H1 (cell line): ENCODE measurements around the gene NMRK1. TPM values are rescaled to one million over a fixed set of nuclear protein-coding genes. Genes with fewer than 3 reads are reported as not detected.

ENCODE experiments used
- CTCF ChIA-PET: fragments of 300-600 bp; sonication (Branson Sonifier 250); formaldehyde crosslinking; loops from one replicate; lab custom pipeline; 2021; ENCODE audit not compliant: partially characterized antibody; lab: Charles Lee
- POLR2A ChIA-PET: fragments of 300-600 bp; sonication (Branson Sonifier 250); formaldehyde crosslinking; loops from one replicate; lab custom pipeline; 2021; ENCODE audit warnings: inconsistent platforms; ENCODE audit not compliant: partially characterized antibody; lab: Charles Lee
- DNase-seq, 2 experiments: peaks; one replicate each; pipeline versions ENCODE4 v3.0.0 to v3.0.0-alpha.2; 2010 to 2022; ENCODE audit warnings: low spot score in 2 of 2, low read depth in 1 of 2, mixed read lengths in 1 of 2
- FAIRE-seq: peaks from 2 replicates; lab custom pipeline; 2011; peaks lifted over from hg19 to GRCh38; lab: Jason Lieb, UNC
- H2AFZ ChIP-seq: 2 replicates; pipeline ENCODE4 v1.8.1; 2012; ENCODE audit warnings: low read length, inconsistent platforms
- H2AK5ac ChIP-seq: 2 replicates; pipeline ENCODE4 v1.6.1; 2013; ENCODE audit warnings: low read depth, low read length
- H2BK120ac ChIP-seq: replicated peaks from 2 replicates; pipeline ENCODE3; 2013; ENCODE audit warnings: low read depth, low read length, inconsistent platforms
- H2BK12ac ChIP-seq: 2 replicates; pipeline ENCODE4 v1.6.1; 2013; ENCODE audit warnings: low read depth, low read length
- H2BK15ac ChIP-seq: 2 replicates; pipeline ENCODE4 v1.6.1; 2013; ENCODE audit warnings: low read length
- H2BK20ac ChIP-seq: 2 replicates; pipeline ENCODE4 v1.6.1; 2013; ENCODE audit warnings: low read length
- H2BK5ac ChIP-seq: 2 replicates; pipeline ENCODE4 v1.6.1; 2013; ENCODE audit warnings: low read depth, low read length
- H3K14ac ChIP-seq: 2 replicates; pipeline ENCODE4 v1.6.1; 2013; ENCODE audit warnings: inconsistent platforms; ENCODE audit not compliant: insufficient read length
- H3K18ac ChIP-seq: 2 replicates; pipeline ENCODE4 v1.6.1; 2013; ENCODE audit warnings: low read length; ENCODE audit errors: extremely low read depth
- H3K23ac ChIP-seq: 2 replicates; pipeline ENCODE4 v1.6.1; 2013; ENCODE audit warnings: inconsistent platforms; ENCODE audit not compliant: insufficient read length
- H3K23me2 ChIP-seq: 2 replicates; pipeline ENCODE4 v1.6.1; 2013; ENCODE audit warnings: low read depth, low read length
- H3K27ac ChIP-seq: 2 replicates; pipeline ENCODE4 v1.6.1; 2011; ENCODE audit warnings: low read depth, low read length, inconsistent platforms
- H3K27me3 ChIP-seq, 4 experiments: replicated peaks in 1 of 4; 1 replicate in 1 of 4; 2 replicates in 3 of 4; pipeline versions ENCODE4 v1.6.1 to v1.8.1; 2011 to 2013; ENCODE audit warnings: low read length in 3 of 4, mild to moderate bottlenecking in 3 of 4, inconsistent platforms in 2 of 4, mixed read lengths in 2 of 4, moderate library complexity in 1 of 4; ENCODE audit not compliant: control insufficient read depth in 3 of 4, insufficient read depth in 3 of 4; ENCODE audit errors: extremely low read depth in 1 of 4
- H3K36me3 ChIP-seq, 4 experiments: 2 replicates each; pipeline versions ENCODE4 v1.6.1 to v1.8.1; 2011 to 2013; ENCODE audit warnings: mild to moderate bottlenecking in 4 of 4, low read length in 3 of 4, moderate library complexity in 2 of 4, control low read depth in 1 of 4, inconsistent platforms in 1 of 4; ENCODE audit not compliant: insufficient read depth in 4 of 4, control insufficient read depth in 2 of 4
- H3K4ac ChIP-seq: replicated peaks from 2 replicates; pipeline ENCODE3; 2013; ENCODE audit warnings: low read length, low read depth, mixed read lengths, inconsistent platforms; ENCODE audit not compliant: insufficient read length
- H3K4me1 ChIP-seq, 4 experiments: replicated peaks in 1 of 4; 1 replicate in 1 of 4; 2 replicates in 3 of 4; pipeline versions ENCODE4 v1.6.1 to v1.8.1; 2011 to 2013; ENCODE audit warnings: low read length in 3 of 4, inconsistent platforms in 2 of 4, mixed read lengths in 1 of 4; ENCODE audit not compliant: insufficient read depth in 4 of 4, control insufficient read depth in 3 of 4
- H3K4me2 ChIP-seq, 2 experiments: 2 replicates each; pipeline versions ENCODE4 v1.6.1 to v1.8.1; 2011 to 2013; ENCODE audit warnings: low read depth in 2 of 2, low read length in 2 of 2, control low read depth in 1 of 2, inconsistent platforms in 1 of 2, mild to moderate bottlenecking in 1 of 2; ENCODE audit not compliant: insufficient read depth in 1 of 2
- H3K4me3 ChIP-seq, 4 experiments: fragments of 200-600, 300-600 bp in 1 of 4; sonication (generic), shearing (Covaris generic), sonication (Bioruptor Twin) in 1 of 4; 2 replicates each; pipeline versions ENCODE4 v1.5.1 to v1.8.1; 2011 to 2016; ENCODE audit warnings: low read length in 4 of 4, low read depth in 3 of 4, control low read depth in 2 of 4, inconsistent platforms in 2 of 4, mild to moderate bottlenecking in 2 of 4, mixed read lengths in 1 of 4, moderate library complexity in 1 of 4; ENCODE audit not compliant: insufficient read depth in 2 of 4; ENCODE audit errors: extremely low read depth in 1 of 4
- H3K56ac ChIP-seq: replicated peaks from 2 replicates; pipeline ENCODE3; 2013; ENCODE audit warnings: low read depth, mild to moderate bottlenecking, mixed read lengths, low read length, inconsistent platforms; ENCODE audit not compliant: insufficient read length
- H3K79me1 ChIP-seq: 2 replicates; pipeline ENCODE4 v1.6.1; 2013; ENCODE audit warnings: low read depth, low read length, control low read depth
- H3K79me2 ChIP-seq, 2 experiments: 2 replicates each; pipeline versions ENCODE4 v1.6.1 to v1.8.1; 2012 to 2013; ENCODE audit warnings: low read length in 2 of 2, mild to moderate bottlenecking in 2 of 2, inconsistent platforms in 1 of 2; ENCODE audit not compliant: insufficient read depth in 2 of 2, control insufficient read depth in 1 of 2
- H3K9ac ChIP-seq, 4 experiments: replicated peaks in 1 of 4; 1 replicate in 1 of 4; 2 replicates in 3 of 4; pipeline versions ENCODE4 v1.6.1 to v1.8.1; 2011 to 2013; ENCODE audit warnings: low read depth in 3 of 4, low read length in 3 of 4, control low read depth in 2 of 4, mild to moderate bottlenecking in 2 of 4, moderate library complexity in 2 of 4, inconsistent platforms in 1 of 4; ENCODE audit errors: extremely low read depth in 1 of 4
- H3K9me3 ChIP-seq, 2 experiments: 2 replicates each; pipeline versions ENCODE4 v1.6.1 to v1.8.1; 2012 to 2013; ENCODE audit warnings: mild to moderate bottlenecking in 2 of 2, moderate library complexity in 2 of 2, control low read depth in 1 of 2, inconsistent platforms in 1 of 2, low read depth in 1 of 2, low read length in 1 of 2, mixed read lengths in 1 of 2; ENCODE audit not compliant: insufficient read depth in 2 of 2
- H4K20me1 ChIP-seq, 2 experiments: replicated peaks in 1 of 2; 2 replicates each; pipeline versions ENCODE3 to v1.8.1; 2011 to 2013; ENCODE audit warnings: inconsistent platforms in 2 of 2, low read length in 2 of 2, mild to moderate bottlenecking in 1 of 2; ENCODE audit not compliant: insufficient read depth in 2 of 2, control insufficient read depth in 1 of 2
- H4K5ac ChIP-seq: 2 replicates; pipeline ENCODE4 v1.6.1; 2013; ENCODE audit warnings: low read length, low read depth, mixed read lengths, inconsistent platforms; ENCODE audit not compliant: insufficient read length
- H4K8ac ChIP-seq: 2 replicates; pipeline ENCODE4 v1.8.0; 2013; ENCODE audit warnings: mild to moderate bottlenecking, moderate library complexity, low read length, inconsistent platforms; ENCODE audit not compliant: insufficient read depth; ENCODE audit errors: extremely low read depth
- H4K91ac ChIP-seq: replicated peaks from 2 replicates; pipeline ENCODE3; 2013; ENCODE audit warnings: low read length, mixed read lengths, inconsistent platforms; ENCODE audit not compliant: insufficient read length
- EP300 ChIP-seq, 2 experiments: IDR thresholded peaks; 1 replicate in 1 of 2; 2 replicates in 1 of 2; pipeline ENCODE4 v1.6.1; 2011 to 2012; ENCODE audit warnings: low read depth in 2 of 2, low read length in 2 of 2, mild to moderate bottlenecking in 2 of 2, borderline replicate concordance in 1 of 2, inconsistent platforms in 1 of 2, moderate library complexity in 1 of 2
- FOSL1 ChIP-seq: IDR thresholded peaks from 2 replicates; pipeline ENCODE4 v1.6.1; 2011; ENCODE audit warnings: mild to moderate bottlenecking, low read depth, low read length, moderate library complexity; ENCODE audit not compliant: insufficient read depth
- JUND ChIP-seq: IDR thresholded peaks from 2 replicates; pipeline ENCODE4 v1.6.1; 2011; ENCODE audit warnings: mild to moderate bottlenecking, improper control_type of control experiment, low read length
- RAD21 ChIP-seq, 2 experiments: IDR thresholded peaks in 1 of 2; conservative IDR thresholded peaks in 1 of 2; 2 replicates each; pipeline ENCODE4 v1.6.1; 2011; ENCODE audit warnings: low read depth in 2 of 2, low read length in 2 of 2, improper control_type of control experiment in 1 of 2, inconsistent platforms in 1 of 2, mild to moderate bottlenecking in 1 of 2, moderate library complexity in 1 of 2
- WGBS, 2 experiments: shearing (Covaris generic) in 1 of 2; methylation state at CpG; one replicate each; pipeline versions ENCODE4 v1.1.6 to v1.1.7; 2013 to 2015; ENCODE audit warnings: low lambda C conversion rate in 2 of 2, mixed read lengths in 2 of 2, inconsistent platforms in 1 of 2, low coverage in 1 of 2, missing lambda C conversion rate in 1 of 2; ENCODE audit not compliant: insufficient replicate concordance in 2 of 2, insufficient coverage in 1 of 2, insufficient read length in 1 of 2; ENCODE audit errors: extremely low coverage in 1 of 2, missing lambda C conversion rate in 1 of 2; 5-methylcytosine and 5-hydroxymethylcytosine counted together
- polyA plus RNA-seq, 7 experiments: library from polyadenylated mRNA; depleted of rRNA in 3 of 7; stranded (reverse) in 5 of 7; unstranded in 2 of 7; fragments of >200 nt in 5 of 7; fragments of 200-250 nt in 2 of 7; gene quantifications; 1 replicate in 5 of 7; 2 replicates in 1 of 7; 4 replicates in 1 of 7; pipeline versions ENCODE4 v1.2.1 to v1.2.3, GENCODE V29; 2011 to 2013; ENCODE audit warnings: missing spikeins in 2 of 7, mixed read lengths in 2 of 7
- total RNA-seq: library from RNA; stranded (reverse); fragmentation: NEBNext Ultra II Directional; extraction: Animal tissue kit (Norgen Biotek cat#: 25700); gene quantifications from 2 replicates; pipeline ENCODE4 v1.2.1, GENCODE V29; 2021
- TF ChIP-seq, protein P1 (sequence below): IDR thresholded peaks from 2 replicates; pipeline ENCODE4 v1.6.1; 2012; ENCODE audit warnings: inconsistent platforms
- TF ChIP-seq, protein P2 (sequence below): IDR thresholded peaks from 2 replicates; pipeline ENCODE4 v1.6.1; 2011; ENCODE audit warnings: low read depth, mild to moderate bottlenecking, low read length; ENCODE audit not compliant: insufficient read depth

The NMRK1 gene
- total and polyA plus RNA-seq, 2 of the 8 experiments (the other 6 are each of a cell fraction or from before 2014, with no cell fraction given): 5.8 to 8.1 TPM

DNA sequence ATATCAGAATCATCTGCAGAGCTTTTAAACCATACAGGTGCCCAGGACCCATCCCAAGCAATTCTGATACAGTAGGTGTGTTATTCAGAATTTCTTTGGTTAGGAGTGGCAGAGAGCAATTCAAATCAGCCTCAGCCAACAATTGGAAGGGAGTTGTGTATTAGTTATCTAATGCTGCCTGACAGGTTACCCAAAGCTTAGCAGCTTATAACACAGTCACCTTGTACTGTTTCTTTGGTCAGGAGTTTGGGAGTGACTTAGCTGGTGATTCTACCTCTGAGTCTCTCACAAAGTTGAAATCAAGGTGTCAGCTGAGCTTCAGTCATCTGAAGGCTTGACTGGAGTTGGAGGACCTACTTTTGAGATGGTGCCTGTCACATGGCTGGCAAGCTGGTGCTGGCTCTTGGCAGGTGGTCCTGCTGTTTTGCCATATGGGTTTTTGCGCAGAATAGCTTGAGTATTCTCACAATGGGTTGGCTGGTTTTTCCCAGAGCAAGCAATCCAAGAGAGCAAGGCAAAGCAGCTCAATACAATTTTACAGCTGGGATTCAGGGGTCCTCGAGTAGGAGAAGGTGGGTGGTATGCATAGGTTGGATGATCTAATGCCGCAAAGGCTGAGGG, 41.1 kb downstream of the NMRK1 start:
- POLR2A ChIA-PET: interaction anchor here (1.4 kb wide), 1 partner anchor 19 kb away, joined by 6 read pairs; the partner anchor contains the start of gene CARNMT1
- Histone ChIP-seq H4K20me1 (no peaks in the 10 kb centered on the region), H2BK15ac (no peak overlapping the region), H2AFZ (no peak overlapping the region), H3K23ac (no peak overlapping the region), H3K4me2 (no peak overlapping the region), H4K5ac (no peak overlapping the region), H3K27me3 (no peaks in the 10 kb centered on the region), H3K56ac (no peak overlapping the region), H3K9me3 (no peaks in the 10 kb centered on the region), H3K23me2 (no peaks in the 10 kb centered on the region), H4K91ac (no peak overlapping the region), H2BK120ac (no peak overlapping the region), H2BK12ac (no peak overlapping the region), H2AK5ac (no peak overlapping the region), H3K36me3 (no peaks in the 10 kb centered on the region), H3K14ac (no peak overlapping the region), H3K18ac (no peak overlapping the region), H3K79me1 (no peaks in the 10 kb centered on the region), H2BK5ac (no peak overlapping the region), H3K4me3 (no peak overlapping the region), H3K79me2 (no peaks in the 10 kb centered on the region), H2BK20ac (no peak overlapping the region), H3K4ac (no peak overlapping the region), H3K9ac (no peak overlapping the region), H3K4me1 (no peaks in the 10 kb centered on the region), H4K8ac (no peak overlapping the region), H3K27ac (no peak overlapping the region)
- 88% methylated on average over 3 of the region's 3 CpGs; no CpG with 5 or more reads in 1 of the 2 experiments for WGBS, 2 experiments
- no peak for FAIRE-seq
- no peak for DNase-seq
- no peak for TF ChIP-seq EP300 (IDR thresholded peaks at IDR 0.05; ENCODE audit: borderline replicate concordance in 1 of 2, low read depth in 2 of 2, low read length in 2 of 2)
- TF ChIP-seq FOSL1: no peak
- TF ChIP-seq, protein P1, sequence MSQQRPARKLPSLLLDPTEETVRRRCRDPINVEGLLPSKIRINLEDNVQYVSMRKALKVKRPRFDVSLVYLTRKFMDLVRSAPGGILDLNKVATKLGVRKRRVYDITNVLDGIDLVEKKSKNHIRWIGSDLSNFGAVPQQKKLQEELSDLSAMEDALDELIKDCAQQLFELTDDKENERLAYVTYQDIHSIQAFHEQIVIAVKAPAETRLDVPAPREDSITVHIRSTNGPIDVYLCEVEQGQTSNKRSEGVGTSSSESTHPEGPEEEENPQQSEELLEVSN: no peak
- no peak for TF ChIP-seq RAD21 (IDR thresholded peaks at IDR 0.05 in 1 of 2, conservative IDR thresholded peaks at IDR 0.05 in 1 of 2; ENCODE audit: low read depth in 2 of 2, low read length in 2 of 2)
- TF ChIP-seq, protein P2, sequence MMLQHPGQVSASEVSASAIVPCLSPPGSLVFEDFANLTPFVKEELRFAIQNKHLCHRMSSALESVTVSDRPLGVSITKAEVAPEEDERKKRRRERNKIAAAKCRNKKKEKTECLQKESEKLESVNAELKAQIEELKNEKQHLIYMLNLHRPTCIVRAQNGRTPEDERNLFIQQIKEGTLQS: no peak
- TF ChIP-seq JUND: no peak
- CTCF ChIA-PET: interaction anchor here (0.6 to 2.1 kb wide), 6 partner anchors 9 to 271 kb away, joined by 3 to 8 read pairs (median 3); no protein-coding TSS in a partner anchor
